HG03575 (cell line): ENCODE results near the gene TMEM97.

Experiments
- ATAC-seq: cut with Tn5 transposase; IDR thresholded peaks from one replicate; pipeline ENCODE4 v1.9.1; 2021; ENCODE audit not compliant: unreplicated experiment, insufficient number of reproducible peaks, low FRiP score; ENCODE audit errors: extremely low read depth

TMEM97 gene

DNA sequence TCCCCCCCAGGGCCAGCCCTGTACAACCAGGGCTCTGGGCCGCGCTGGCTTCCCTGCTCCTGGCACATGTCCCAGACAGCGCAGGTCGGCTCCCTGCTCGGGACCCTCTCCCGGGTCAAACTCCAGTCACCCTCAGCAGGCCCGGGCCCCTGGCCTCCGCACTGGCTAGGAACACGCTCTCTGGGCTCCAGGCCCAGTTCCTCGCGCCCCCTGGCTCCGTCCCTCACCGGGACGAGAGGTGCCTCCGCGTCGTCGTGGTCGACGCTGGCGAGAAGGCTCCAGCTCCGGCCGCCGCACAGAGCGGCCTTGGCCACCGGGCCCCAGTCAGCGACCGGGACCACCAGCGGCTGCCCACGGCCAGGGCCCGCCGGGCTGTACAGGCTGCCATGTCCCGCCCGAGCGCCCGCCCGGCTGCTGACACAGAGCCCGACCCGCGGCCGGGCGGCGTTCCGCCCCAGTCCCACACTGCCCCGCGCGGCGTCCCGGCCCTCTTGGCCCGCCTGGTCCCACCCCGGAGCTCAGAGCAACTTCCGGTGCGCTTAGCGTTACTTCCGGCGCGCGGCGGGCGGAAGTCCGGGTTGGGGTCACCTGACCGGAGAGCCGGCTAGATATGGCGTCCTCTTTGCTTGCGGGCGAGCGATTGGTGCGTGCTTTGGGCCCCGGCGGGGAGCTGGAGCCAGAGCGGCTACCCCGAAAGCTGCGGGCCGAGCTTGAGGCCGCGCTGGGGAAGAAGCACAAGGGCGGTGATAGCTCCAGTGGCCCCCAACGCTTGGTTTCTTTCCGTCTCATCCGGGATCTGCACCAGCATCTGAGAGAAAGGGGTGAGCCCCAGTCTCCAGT is 38.3 kb downstream of the TMEM97 start, which contains the start of gene POLDIP2:
Gene POLDIP2 (minus strand): TSS at position 467 of the 840 bp plus-strand sequence. CDS start 79 bp downstream, at position 388.
- ATAC-seq, result peak; percentile 63

DNA sequence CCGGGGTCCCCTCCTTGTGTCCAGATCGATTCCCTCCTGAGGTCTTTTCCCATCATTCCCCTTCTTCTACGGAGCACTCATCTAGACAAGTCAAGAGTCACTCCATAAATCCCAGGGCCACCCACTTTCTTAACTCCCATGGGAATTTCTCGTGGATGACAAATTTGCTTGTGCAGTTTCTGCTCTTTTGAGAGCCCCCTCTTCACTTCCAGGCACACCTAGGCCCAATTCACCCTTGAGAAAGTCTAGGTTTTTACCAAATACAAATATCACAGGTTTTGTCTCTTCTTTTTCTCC is 38.8 kb downstream of the TMEM97 start:
- ATAC-seq, result no peak

GRCh38 chr17:28363186-28363585 is 44.2 kb downstream of the TMEM97 start:
- no peak for ATAC-seq

DNA sequence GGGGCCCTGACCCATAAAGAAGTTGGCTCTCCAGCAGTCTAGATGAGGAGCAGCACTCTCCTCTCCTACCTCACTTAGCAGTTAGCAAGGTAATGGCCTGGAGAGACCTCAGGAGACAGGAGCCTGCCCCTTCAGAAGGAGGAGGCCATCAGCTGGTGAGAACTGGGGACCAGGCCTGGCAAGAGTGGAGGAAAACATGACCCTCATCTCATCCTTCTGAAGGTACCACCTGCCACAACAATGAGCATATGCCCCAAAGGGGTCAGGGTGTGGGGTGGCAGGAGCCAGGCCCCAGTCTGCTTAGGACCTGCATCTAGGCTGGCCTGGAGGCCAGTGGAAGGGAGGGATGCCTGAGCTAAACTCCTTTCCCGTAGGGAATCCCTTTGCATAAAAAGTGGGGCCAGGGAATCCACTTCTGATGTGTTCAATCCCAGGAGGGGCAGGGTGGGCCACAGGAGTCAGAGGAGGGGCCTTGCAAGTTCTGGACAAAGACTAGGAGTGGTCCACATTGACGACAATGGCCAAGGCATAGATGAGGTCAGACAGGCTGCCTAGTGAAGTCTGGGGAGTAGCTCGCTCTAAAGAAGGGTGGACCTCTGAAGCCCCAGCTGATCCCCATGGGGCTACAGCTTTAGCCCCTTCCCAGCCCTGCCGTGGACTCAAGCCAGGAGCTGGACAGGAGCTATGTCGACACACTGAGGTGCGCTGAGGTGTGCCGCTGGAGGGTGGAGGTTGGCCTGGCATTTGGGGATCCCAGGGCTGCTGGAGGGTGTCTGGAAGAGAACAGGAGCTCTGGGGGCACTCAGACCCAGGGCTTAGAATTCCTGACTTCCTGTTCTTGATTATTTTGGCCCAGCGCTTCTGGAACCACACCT is 45.0 kb downstream of the TMEM97 start:
- no peak for ATAC-seq

DNA sequence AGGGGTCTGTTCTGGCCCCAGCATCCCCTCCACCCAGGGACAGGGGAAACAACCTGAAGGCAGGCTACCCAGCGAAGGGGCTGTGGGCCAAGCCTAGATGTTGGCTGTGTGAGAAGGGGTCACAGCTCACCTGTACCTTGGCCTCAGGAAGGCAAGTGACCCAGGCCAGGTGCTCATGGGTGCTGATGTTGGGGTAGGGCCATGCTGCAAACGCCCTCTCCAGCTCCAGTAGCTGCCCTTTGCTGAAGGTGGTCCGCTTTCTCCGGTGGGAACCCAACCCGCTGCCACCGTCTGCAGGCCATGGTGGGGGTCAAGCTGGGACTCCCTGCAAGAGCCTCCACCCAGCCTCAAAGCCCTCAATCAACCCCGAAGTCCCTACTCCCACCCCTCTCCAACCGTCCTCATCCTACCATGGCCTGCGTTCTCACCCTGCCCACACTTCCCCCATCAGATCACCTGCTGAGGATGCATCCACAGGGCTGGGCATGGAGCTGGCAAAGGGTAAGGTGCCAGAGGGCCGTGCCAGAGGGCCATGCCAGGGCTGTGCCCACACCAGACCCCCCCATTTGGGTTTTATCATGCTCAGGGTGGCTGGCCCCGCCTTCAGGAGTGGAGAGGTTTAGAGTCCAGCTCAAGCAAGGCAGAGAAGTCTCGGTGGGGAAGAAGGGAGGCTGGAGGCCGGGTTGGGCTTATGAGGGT is 45.8 kb downstream of the TMEM97 start, which contains the start of gene SEBOX:
Gene SEBOX (minus strand): TSS at position 535 of the 699 bp plus-strand sequence. CDS start 48 bp downstream, at position 487.
- ATAC-seq, result no peak

DNA sequence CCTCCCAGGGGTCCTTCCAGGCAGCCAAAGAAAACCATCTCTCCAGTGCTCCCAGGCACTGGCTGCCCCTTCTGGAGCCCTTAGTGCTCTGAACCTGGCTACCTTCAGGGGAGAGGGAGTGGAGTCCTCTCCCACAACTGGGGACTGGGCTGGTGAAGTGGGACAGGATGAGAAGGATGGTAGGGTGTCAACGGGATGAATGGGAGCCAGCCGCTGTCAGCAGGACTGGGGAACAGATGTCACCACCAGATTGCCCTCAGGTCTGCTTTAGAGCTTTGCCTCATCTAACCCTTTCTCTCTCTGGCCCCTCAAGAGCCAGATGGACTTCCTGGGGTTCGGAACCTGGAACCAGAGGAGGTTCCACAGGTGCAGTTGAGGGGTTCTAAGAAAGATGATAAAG is 46.5 kb downstream of the TMEM97 start:
- no peak for ATAC-seq

DNA sequence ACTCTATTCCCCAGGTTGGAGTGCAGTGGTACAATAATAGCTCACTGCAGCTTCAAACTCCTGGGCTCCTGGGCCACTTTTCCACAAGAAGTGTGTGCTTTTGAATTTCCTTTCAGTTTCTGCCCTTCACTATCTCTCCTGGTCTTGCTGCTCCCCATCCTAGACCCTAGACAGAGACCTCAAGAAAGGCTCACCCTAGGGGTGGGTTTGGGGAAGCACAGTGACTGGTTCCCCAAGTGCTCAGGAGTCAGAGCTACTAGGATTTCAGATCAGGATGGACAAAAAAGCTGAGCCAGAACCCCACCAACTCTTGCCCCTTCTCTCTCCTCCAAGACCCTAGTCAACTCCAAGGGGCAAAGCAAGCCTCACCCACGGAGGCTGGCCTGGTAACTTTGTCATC is 47.6 kb downstream of the TMEM97 start:
- ATAC-seq, result no peak

- no peak for ATAC-seq
Measured at GRCh38 chr17:28367641-28368305, 48.8 kb downstream of the TMEM97 start.

DNA sequence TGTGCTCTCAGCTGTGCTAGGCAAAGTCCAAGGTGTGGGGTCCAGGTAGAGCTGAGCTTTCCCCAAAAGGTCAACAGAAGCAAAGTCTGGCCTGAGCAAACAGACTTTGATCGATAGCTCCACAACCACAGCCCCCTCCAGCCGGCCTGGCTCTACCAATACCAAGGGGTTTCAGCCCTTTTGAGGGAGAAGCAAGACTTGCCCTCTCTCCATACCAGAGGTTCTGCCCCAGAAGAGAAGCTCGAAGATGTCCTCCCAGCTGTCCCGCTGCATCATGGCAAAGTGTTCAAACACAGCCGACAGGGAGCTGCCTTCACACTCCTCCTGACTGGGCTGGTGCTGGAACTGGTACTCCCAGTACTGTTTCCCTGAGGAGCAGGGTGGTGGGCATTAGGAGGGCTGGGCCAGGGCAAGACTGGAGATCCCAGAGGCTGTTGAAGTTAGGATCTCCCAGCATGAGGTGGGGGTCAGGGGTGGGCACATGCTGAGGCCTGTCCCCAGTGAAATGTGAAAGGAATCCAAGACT is 49.4 kb downstream of the TMEM97 start:
- no peak for ATAC-seq

DNA sequence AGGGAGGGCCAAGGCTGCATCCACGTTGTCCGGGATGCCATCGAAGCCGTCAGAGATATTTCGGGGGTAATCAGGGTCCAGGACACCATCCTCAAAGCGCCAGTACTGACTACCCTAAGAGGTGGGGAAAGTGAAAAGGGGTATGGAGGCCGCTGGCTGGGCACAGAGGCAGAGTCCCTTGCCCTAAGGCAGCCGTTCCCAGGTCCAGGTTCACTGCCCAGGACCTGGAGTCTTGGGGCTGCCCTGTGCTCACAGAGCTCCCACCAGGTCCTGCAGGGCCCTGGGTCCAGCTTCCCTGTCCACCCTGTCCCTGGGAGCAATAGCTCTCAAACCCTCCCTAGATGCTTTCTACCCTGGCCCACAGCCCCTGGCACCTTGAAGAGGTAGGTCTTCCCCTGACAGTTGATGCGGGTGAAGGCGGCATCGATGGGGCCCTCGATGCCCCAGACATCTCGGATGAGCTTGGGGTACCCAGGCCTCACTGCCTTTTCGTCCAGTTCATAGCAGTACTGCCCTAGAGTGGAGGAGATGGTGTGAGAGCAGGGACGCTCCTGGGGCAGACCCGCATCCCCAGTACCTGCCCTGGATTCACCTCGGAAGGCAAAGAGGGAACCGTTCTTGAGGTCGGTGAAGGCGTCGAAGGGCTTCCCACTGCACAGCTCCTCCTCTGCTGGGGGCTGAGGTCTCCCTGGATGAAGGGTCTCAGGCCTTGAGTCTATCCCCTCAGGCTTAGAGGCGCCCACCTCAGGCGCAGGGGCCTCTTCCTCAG is 50.1 kb downstream of the TMEM97 start:
- no peak for ATAC-seq

DNA sequence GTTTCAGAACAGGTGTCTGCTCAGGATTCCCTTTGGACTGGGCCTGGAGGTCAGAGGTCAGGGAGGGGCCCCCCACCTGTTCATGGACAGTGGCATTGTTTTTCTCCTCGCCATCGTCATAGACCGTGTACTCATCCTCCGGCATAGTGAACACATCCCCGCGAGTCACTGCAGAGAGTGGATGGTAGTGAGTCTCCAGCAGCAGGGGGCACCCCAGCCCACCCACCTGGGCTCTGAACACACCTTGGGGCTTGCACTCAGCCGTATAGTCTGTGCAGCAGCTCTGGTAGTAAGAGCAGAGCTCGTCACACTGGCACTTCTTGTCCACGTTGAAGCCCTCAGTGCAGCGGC is 50.7 kb downstream of the TMEM97 start:
- ATAC-seq, result no peak

GRCh38 chr17:28370035-28370743 is 51.2 kb downstream of the TMEM97 start, which contains the start of gene VTN:
Gene VTN, minus strand, starts transcription at chr17:28370307. Its CDS starts 104 bp downstream, at chr17:28370203.
- ATAC-seq, result no peak

GRCh38 chr17:28370744-28371103 is 51.7 kb downstream of the TMEM97 start:
- no peak for ATAC-seq

DNA sequence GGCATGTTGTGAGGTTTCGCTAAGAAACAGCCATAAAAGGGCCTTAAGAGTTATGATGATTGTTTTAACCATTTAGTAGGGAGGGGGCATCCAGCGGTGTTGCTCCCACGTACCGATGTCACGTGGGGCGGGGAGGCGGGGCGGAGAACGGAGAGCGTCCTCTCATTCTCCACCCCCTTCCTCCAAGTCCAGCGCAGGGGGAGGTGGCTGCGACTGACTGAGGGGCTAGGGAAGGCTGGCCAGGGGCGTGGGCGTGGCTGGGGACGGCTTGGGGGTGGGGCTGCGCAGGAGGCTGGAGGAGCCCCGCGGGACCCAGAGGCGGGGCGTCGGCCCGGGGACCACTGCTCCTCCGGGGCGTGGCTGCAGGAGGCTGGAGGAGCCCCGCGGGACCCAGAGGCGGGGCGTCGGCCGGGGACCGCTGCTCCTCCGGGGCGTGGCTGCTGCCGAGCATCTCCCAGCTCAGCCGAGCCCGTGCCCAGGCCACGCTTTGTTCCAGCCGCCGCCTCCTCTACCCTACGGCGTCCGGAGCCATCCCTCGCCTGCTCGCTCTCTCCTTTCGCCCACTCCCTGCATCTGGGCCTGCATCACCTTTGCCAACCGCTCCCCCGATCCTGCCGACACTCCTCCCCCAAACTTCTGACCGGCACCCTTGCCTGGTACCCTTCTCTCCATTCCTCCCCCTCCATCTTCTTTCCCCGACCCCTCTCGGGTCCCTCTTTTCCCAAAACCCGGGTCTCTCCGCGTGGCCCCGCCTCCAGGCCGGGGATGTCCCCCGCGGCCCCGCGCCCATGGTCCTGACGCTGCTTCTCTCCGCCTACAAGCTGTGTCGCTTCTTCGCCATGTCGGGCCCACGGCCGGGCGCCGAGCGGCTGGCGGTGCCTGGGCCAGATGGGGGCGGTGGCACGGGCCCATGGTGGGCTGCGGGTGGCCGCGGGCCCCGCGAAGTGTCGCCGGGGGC is 52.5 kb downstream of the TMEM97 start, which contains the start of gene SARM1:
Gene SARM1 (plus strand): TSS at position 450 of the 958 bp plus-strand sequence. CDS start 339 bp downstream, at position 789.
- no peak for ATAC-seq

- no peak for ATAC-seq
Measured at GRCh38 chr17:28372203-28372944, 53.4 kb downstream of the TMEM97 start.

DNA sequence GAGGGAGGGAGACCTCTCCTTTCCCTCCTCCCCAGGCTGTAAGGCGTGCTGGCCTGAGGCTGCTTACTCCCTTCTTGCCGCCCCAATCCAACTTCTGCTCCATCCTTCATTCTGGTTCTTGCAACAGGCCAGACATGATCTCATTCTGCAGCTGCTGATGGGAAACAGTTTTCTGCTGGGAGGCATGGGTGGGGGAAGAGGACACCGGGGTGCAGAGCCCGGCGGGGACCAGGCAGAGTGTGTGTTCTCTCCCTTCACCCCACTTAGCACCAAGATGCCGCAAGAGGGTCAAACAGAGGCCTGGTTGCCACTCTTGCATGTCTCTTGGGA is 53.9 kb downstream of the TMEM97 start:
- ATAC-seq, result no peak
